Astrocyte (in vitro differentiated cells and primary cell): ENCODE measurements around the gene CDH20. TPM values are rescaled to one million over a fixed set of nuclear protein-coding genes. Genes with fewer than 3 reads are reported as not detected.
A peak's percentile ranks its signal among the peaks of the same experiment; 100 is the strongest.

Experiments
- DNase-seq: peaks from one replicate; pipeline ENCODE4 v3.0.0-alpha.2; 2010; ENCODE audit warnings: low read depth
- FAIRE-seq: peaks from 2 replicates; lab custom pipeline; 2011; peaks lifted over from hg19 to GRCh38; lab: Jason Lieb, UNC
- H2AFZ ChIP-seq: 2 replicates; pipeline ENCODE4 v1.6.0; 2012; ENCODE audit warnings: low read depth, low read length, inconsistent platforms
- H3K27ac ChIP-seq: 2 replicates; pipeline ENCODE4 v1.5.1; 2011; ENCODE audit warnings: low read depth, low read length, inconsistent platforms
- H3K27me3 ChIP-seq: 2 replicates; pipeline ENCODE4 v1.6.0; 2011; ENCODE audit warnings: low read length, inconsistent platforms; ENCODE audit not compliant: insufficient read depth
- H3K36me3 ChIP-seq: 2 replicates; pipeline ENCODE4 v1.5.1; 2011; ENCODE audit warnings: low read length, inconsistent platforms; ENCODE audit not compliant: insufficient read depth
- H3K4me1 ChIP-seq: 2 replicates; pipeline ENCODE4 v1.5.1; 2011; ENCODE audit warnings: low read length, inconsistent platforms; ENCODE audit not compliant: insufficient read depth
- H3K4me2 ChIP-seq: 2 replicates; pipeline ENCODE4 v1.6.0; 2012; ENCODE audit warnings: low read length, inconsistent platforms
- H3K4me3 ChIP-seq: 2 replicates; pipeline ENCODE4 v1.5.1; 2011; ENCODE audit warnings: low read depth, mild to moderate bottlenecking, low read length, inconsistent platforms; ENCODE audit not compliant: insufficient read depth
- H3K79me2 ChIP-seq: 2 replicates; pipeline ENCODE4 v1.6.0; 2012; ENCODE audit warnings: mild to moderate bottlenecking, low read length, inconsistent platforms; ENCODE audit not compliant: insufficient read depth
- H3K9ac ChIP-seq: 2 replicates; pipeline ENCODE4 v1.6.0; 2012; ENCODE audit warnings: mild to moderate bottlenecking, low read length, inconsistent platforms
- H3K9me3 ChIP-seq: 2 replicates; pipeline ENCODE4 v1.5.1; 2012; ENCODE audit warnings: low read depth, mild to moderate bottlenecking, low read length, inconsistent platforms; ENCODE audit not compliant: insufficient read depth
- H4K20me1 ChIP-seq: 2 replicates; pipeline ENCODE4 v1.6.0; 2012; ENCODE audit warnings: low read length, inconsistent platforms; ENCODE audit not compliant: insufficient read depth
- H3K27ac Mint-ChIP-seq: one replicate; pipeline ENCODE4 v1.8.0; 2021; ENCODE audit warnings: mild to moderate bottlenecking, mixed read lengths; ENCODE audit not compliant: unreplicated experiment
- H3K27me3 Mint-ChIP-seq: one replicate; pipeline ENCODE4 v1.8.0; 2021; ENCODE audit warnings: low read depth, mixed read lengths; ENCODE audit not compliant: unreplicated experiment
- H3K36me3 Mint-ChIP-seq: one replicate; pipeline ENCODE4 v1.8.0; 2021; ENCODE audit warnings: low read depth, mixed read lengths; ENCODE audit not compliant: unreplicated experiment
- H3K4me1 Mint-ChIP-seq: one replicate; pipeline ENCODE4 v1.8.0; 2021; ENCODE audit warnings: low read depth, mixed read lengths; ENCODE audit not compliant: unreplicated experiment
- H3K4me3 Mint-ChIP-seq: one replicate; pipeline ENCODE4 v1.8.0; 2021; ENCODE audit warnings: mild to moderate bottlenecking, moderate library complexity, mixed read lengths; ENCODE audit not compliant: unreplicated experiment
- H3K9me3 Mint-ChIP-seq: one replicate; pipeline ENCODE4 v1.8.0; 2021; ENCODE audit warnings: mild to moderate bottlenecking, mixed read lengths; ENCODE audit not compliant: unreplicated experiment
- CTCF ChIP-seq: IDR thresholded peaks from 2 replicates; pipeline ENCODE4 v1.5.1; 2011; ENCODE audit warnings: low read depth, mild to moderate bottlenecking, inconsistent platforms, low read length, moderate library complexity; ENCODE audit not compliant: insufficient read depth
- EZH2 ChIP-seq: IDR thresholded peaks from 2 replicates; pipeline ENCODE4 v1.6.1; 2012; ENCODE audit warnings: mild to moderate bottlenecking, low read length, inconsistent platforms; ENCODE audit not compliant: insufficient read depth
- total RNA-seq: library from RNA; stranded (reverse); gene quantifications from 2 replicates; pipeline ENCODE4 v1.2.1, GENCODE V29; 2021

The CDH20 gene
- total RNA-seq, 1 donor from 2014 or later = not detected

DNA sequence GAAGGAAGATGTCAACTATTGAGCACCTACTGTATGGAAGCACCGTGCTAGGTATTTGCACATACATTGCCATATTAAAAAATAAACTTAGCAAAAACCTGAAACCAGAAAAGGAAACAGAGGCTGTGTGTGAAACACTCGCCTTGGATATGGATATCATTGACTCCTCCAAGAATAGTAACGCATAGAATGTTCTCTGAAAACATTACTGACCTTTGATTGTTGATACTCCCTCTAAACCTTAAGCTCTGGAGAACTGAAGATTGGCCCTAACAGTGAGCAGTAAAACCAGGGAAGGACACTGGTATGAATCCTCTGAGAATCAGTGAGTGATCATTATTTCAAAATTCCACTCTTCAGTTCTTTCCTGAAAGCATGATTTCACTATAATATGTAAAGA, 236.8 kb downstream of the CDH20 start:
- Histone ChIP-seq H3K36me3 (no peaks in the 10 kb centered on the region), H2AFZ (peak overlapping the region; percentile 75), H3K4me1 (peaks cover 12% of the 10 kb centered on the region), H3K4me3 (no peak overlapping the region), H3K4me2 (peak overlapping the region; percentile 76), H3K9me3 (no peaks in the 10 kb centered on the region), H3K9ac (peak overlapping the region; percentile 54), H4K20me1 (no peaks in the 10 kb centered on the region), H3K27me3 (no peaks in the 10 kb centered on the region), H3K79me2 (no peaks in the 10 kb centered on the region), H3K27ac (peak overlapping the region; percentile 82)
- no peaks in the 10 kb centered on the region for H3K27me3 Mint-ChIP-seq
- peaks cover 29% of the 10 kb centered on the region for H3K9me3 Mint-ChIP-seq
- H3K4me3 Mint-ChIP-seq = no peak overlapping the region
- peak overlapping the region; percentile 100 for H3K27ac Mint-ChIP-seq
- DNase-seq (no peak), FAIRE-seq (no peak)
- peaks cover 24% of the 10 kb centered on the region for H3K4me1 Mint-ChIP-seq
- H3K36me3 Mint-ChIP-seq = peaks cover 12% of the 10 kb centered on the region
- no peak for TF ChIP-seq EZH2
- TF ChIP-seq CTCF = no peak

DNA sequence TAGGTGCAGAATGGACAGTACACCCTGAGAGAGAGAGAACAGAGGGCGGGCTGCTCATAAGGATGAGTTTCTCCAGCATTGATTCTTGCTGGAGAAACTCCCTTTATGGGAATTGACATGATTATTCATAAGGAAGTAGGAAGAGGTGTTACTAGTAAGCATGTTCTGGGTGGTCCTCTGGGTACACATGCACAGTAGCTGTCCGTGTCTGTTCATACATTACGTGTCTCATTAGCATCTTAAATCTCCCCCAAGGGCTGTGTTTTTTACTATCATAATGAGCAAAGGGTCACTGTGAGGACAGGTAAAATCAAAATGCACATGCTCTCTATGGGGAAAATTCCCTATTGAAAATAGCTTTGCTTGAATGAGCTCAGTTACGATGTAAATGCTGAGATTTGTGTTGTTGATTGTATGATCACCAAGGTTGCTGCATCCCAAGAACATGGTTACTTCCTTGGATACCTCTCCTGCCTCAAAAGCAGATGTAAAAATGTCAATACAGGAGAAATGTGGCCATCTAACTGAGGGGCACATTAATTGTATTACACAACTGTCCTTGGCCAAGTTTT, 238.9 kb downstream of the CDH20 start:
- Mint-ChIP-seq H3K9me3 (peaks cover 29% of the 10 kb centered on the region), H3K4me1 (peaks cover 36% of the 10 kb centered on the region), H3K36me3 (peaks cover 15% of the 10 kb centered on the region), H3K27me3 (no peaks in the 10 kb centered on the region), H3K27ac (no peak overlapping the region), H3K4me3 (no peak overlapping the region)
- Histone ChIP-seq H3K4me2 (no peak overlapping the region), H3K9me3 (no peaks in the 10 kb centered on the region), H3K27ac (no peak overlapping the region), H3K4me1 (peaks cover 15% of the 10 kb centered on the region), H2AFZ (no peak overlapping the region), H3K79me2 (no peaks in the 10 kb centered on the region), H3K9ac (no peak overlapping the region), H3K4me3 (no peak overlapping the region), H4K20me1 (no peaks in the 10 kb centered on the region), H3K27me3 (no peaks in the 10 kb centered on the region), H3K36me3 (no peaks in the 10 kb centered on the region)
- DNase-seq (no peak), FAIRE-seq (no peak)
- no peak for TF ChIP-seq EZH2
- TF ChIP-seq CTCF = no peak

DNA sequence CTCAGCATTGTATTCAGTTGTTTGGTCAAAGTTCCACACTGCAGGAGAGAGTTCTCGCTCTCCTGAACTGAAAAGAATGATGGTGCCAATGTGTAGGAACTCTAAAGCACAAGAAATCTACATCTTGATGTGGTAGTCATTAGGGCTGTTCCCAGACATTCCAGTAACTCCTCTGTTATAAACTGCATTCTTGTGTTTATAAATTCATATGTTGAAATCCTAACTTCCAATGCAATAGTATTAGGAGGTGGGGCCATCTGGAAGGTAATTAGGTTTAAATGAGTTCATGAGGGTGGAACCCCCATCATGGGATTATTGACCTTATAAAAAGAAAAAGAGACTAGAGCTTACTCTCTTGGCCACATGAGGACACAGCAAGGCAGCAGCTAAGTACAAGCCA, 239.6 kb downstream of the CDH20 start:
- DNase-seq = peak; percentile 26
- H3K27me3 Mint-ChIP-seq = no peaks in the 10 kb centered on the region
- H3K27ac ChIP-seq = no peak overlapping the region
- H2AFZ ChIP-seq = no peak overlapping the region
- H3K4me1 ChIP-seq = peaks cover 15% of the 10 kb centered on the region
- H3K9me3 Mint-ChIP-seq = peaks cover 25% of the 10 kb centered on the region
- no peaks in the 10 kb centered on the region for H3K9me3 ChIP-seq
- no peaks in the 10 kb centered on the region for H3K27me3 ChIP-seq
- H4K20me1 ChIP-seq = no peaks in the 10 kb centered on the region
- no peak overlapping the region for H3K4me2 ChIP-seq
- H3K4me1 Mint-ChIP-seq = peaks cover 36% of the 10 kb centered on the region
- peaks cover 15% of the 10 kb centered on the region for H3K36me3 Mint-ChIP-seq
- H3K9ac ChIP-seq = no peak overlapping the region
- H3K79me2 ChIP-seq = no peaks in the 10 kb centered on the region
- no peaks in the 10 kb centered on the region for H3K36me3 ChIP-seq
- peak; percentile 68 for FAIRE-seq
- no peak overlapping the region for H3K27ac Mint-ChIP-seq
- no peak overlapping the region for H3K4me3 ChIP-seq
- TF ChIP-seq EZH2 (no peak), CTCF (no peak)
- no peak overlapping the region for H3K4me3 Mint-ChIP-seq
